ENCODE data around the gene ZNF664. TPM values are rescaled to one million over a fixed set of nuclear protein-coding genes. Genes with fewer than 3 reads are reported as not detected.

The ZNF664 gene
- total RNA-seq, 2 experiments from 2014 or later: 45.6 to 59.8 TPM

- Histone ChIP-seq H3K36me3 (ENCODE audit: insufficient read depth, low read length) (peaks cover 79% of the 10 kb centered on the region), H3K4me3 (ENCODE audit: low read depth, low read length, poor library complexity, severe bottlenecking) (no peak overlapping the region), H3K4me1 (ENCODE audit: insufficient read depth, low read length, poor library complexity, severe bottlenecking) (peaks cover 10% of the 10 kb centered on the region), H3K4me2 (ENCODE audit: low read length) (no peak overlapping the region), H3K79me2 (ENCODE audit: insufficient read depth, low read depth, low read length) (no peaks in the 10 kb centered on the region), H4K20me1 (ENCODE audit: insufficient read depth, low read length) (no peaks in the 10 kb centered on the region; the same call in 1 of the 2 replicates), H3K27ac (ENCODE audit: low read depth, low read length, poor library complexity, severe bottlenecking) (no peak overlapping the region), H3K9me2 (ENCODE audit: insufficient read depth, low read length) (no peaks in the 10 kb centered on the region), H3K9me3 (ENCODE audit: low read length) (no peaks in the 10 kb centered on the region), H2AFZ (ENCODE audit: low read length) (no peak overlapping the region)
- intact Hi-C loops (cut with micrococcal nuclease; ENCODE audit: unreplicated experiment): no loop called here
- POLR2A ChIA-PET: interaction anchor here (0.9 to 2.1 kb wide), 4 partner anchors 9 to 36 kb away, joined by 3 to 6 read pairs (median 4); no protein-coding TSS in a partner anchor
- DNase-seq (ENCODE audit: low spot score): no peak
- CTCF ChIA-PET (ENCODE audit: unreplicated experiment): no interaction called here
- no TSS peak for BruUV-seq (replicated peaks)
- TF ChIP-seq CTCF (conservative IDR thresholded peaks at IDR 0.05; ENCODE audit: low read length): no peak
- TF ChIP-seq EZH2phosphoT487 (IDR thresholded peaks at IDR 0.05; ENCODE audit: borderline replicate concordance, low read depth, low read length): no peak
Observed at GRCh38 chr12:123996581-123996980, 23.6 kb downstream of the ZNF664 start.

- BruUV-seq (replicated peaks): no TSS peak
- CTCF ChIA-PET (ENCODE audit: unreplicated experiment): no interaction called here
- Histone ChIP-seq H3K4me3 (ENCODE audit: low read depth, low read length, poor library complexity, severe bottlenecking) (no peak overlapping the region), H3K9me2 (ENCODE audit: insufficient read depth, low read length) (no peaks in the 10 kb centered on the region), H3K9me3 (ENCODE audit: low read length) (no peaks in the 10 kb centered on the region), H3K36me3 (ENCODE audit: insufficient read depth, low read length) (peaks cover 78% of the 10 kb centered on the region), H3K79me2 (ENCODE audit: insufficient read depth, low read depth, low read length) (no peaks in the 10 kb centered on the region), H3K4me1 (ENCODE audit: insufficient read depth, low read length, poor library complexity, severe bottlenecking) (peaks cover 10% of the 10 kb centered on the region), H3K4me2 (ENCODE audit: low read length) (no peak overlapping the region), H2AFZ (ENCODE audit: low read length) (no peak overlapping the region), H3K27ac (ENCODE audit: low read depth, low read length, poor library complexity, severe bottlenecking) (no peak overlapping the region), H4K20me1 (ENCODE audit: insufficient read depth, low read length) (no peaks in the 10 kb centered on the region; the same call in 1 of the 2 replicates)
- no peak for DNase-seq (ENCODE audit: low spot score)
- intact Hi-C loops (cut with micrococcal nuclease; ENCODE audit: unreplicated experiment): no loop called here
- TF ChIP-seq CTCF (conservative IDR thresholded peaks at IDR 0.05; ENCODE audit: low read length) (no peak), EZH2phosphoT487 (IDR thresholded peaks at IDR 0.05; ENCODE audit: borderline replicate concordance, low read depth, low read length) (no peak)
- POLR2A ChIA-PET: interaction anchor here (1.3 to 2.1 kb wide), 2 partner anchors 8 to 11 kb away, joined by 3 to 6 read pairs; no protein-coding TSS in a partner anchor
Observed at GRCh38 chr12:123997033-123997822, 24.2 kb downstream of the ZNF664 start.

- BruUV-seq (replicated peaks): no TSS peak
- ChIA-PET POLR2A (no interaction called here), CTCF (ENCODE audit: unreplicated experiment) (no interaction called here)
- Histone ChIP-seq H3K4me3 (ENCODE audit: low read depth, low read length, poor library complexity, severe bottlenecking) (no peak overlapping the region), H3K9me2 (ENCODE audit: insufficient read depth, low read length) (no peaks in the 10 kb centered on the region), H2AFZ (ENCODE audit: low read length) (no peak overlapping the region), H3K36me3 (ENCODE audit: insufficient read depth, low read length) (peaks cover 71% of the 10 kb centered on the region), H3K4me2 (ENCODE audit: low read length) (no peak overlapping the region), H3K79me2 (ENCODE audit: insufficient read depth, low read depth, low read length) (no peaks in the 10 kb centered on the region), H3K4me1 (ENCODE audit: insufficient read depth, low read length, poor library complexity, severe bottlenecking) (peaks cover 10% of the 10 kb centered on the region), H4K20me1 (ENCODE audit: insufficient read depth, low read length) (no peaks in the 10 kb centered on the region; the same call in 1 of the 2 replicates), H3K9me3 (ENCODE audit: low read length) (no peaks in the 10 kb centered on the region), H3K27ac (ENCODE audit: low read depth, low read length, poor library complexity, severe bottlenecking) (no peak overlapping the region)
- TF ChIP-seq EZH2phosphoT487 (IDR thresholded peaks at IDR 0.05; ENCODE audit: borderline replicate concordance, low read depth, low read length) (no peak), CTCF (conservative IDR thresholded peaks at IDR 0.05; ENCODE audit: low read length) (no peak)
- no peak for DNase-seq (ENCODE audit: low spot score)
- intact Hi-C loops (cut with micrococcal nuclease; ENCODE audit: unreplicated experiment): no loop called here
Observed at GRCh38 chr12:123997908-123998307, 24.9 kb downstream of the ZNF664 start.
